ENCODE results near the gene ANKS1B.

DNA sequence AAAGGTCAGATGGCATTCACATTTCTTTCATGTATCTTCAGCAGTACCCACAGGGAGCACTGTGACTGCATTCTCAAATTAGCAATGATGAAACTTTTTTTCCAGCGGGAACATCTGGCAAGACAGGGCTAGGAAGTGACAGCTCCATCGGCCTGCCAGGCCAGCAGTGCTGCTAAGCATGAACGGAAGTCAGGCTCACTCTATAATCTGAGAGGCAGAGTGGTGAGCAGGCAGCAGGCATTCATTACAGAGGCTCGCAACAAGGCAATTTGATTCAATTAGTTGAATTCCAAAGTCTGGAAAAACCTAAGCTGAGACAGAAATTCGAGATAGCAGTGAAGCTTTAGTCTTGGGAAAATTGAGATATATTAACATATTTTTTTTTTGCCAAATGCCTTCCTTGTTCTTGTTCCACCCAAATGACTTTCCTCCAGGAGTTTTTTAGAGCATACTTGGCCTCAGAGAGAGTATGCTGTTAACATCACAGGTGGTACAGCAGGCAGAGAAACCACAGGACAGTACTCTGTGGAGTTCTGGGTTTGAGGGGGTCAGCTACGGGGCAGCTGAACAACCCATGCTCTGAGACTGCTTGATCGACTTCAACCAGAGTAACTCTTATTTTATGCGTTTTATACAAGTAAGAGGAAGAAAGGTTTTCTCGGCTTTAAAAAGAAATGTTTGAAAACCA is 924.8 kb downstream of the ANKS1B start:
- TF ChIP-seq FOS (IDR thresholded peaks at IDR 0.05; ENCODE audit: low read depth, low read length) (no peak), POLR2A (IDR thresholded peaks at IDR 0.05; ENCODE audit: low read depth, low read length) (no peak), MXI1 (IDR thresholded peaks at IDR 0.05; ENCODE audit: borderline replicate concordance, low read depth, low read length) (no peak), NFE2L2 (IDR thresholded peaks at IDR 0.05; ENCODE audit: low read depth, low read length) (no peak), RFX5 (IDR thresholded peaks at IDR 0.05; ENCODE audit: low read depth, low read length) (no peak), BHLHE40 (IDR thresholded peaks at IDR 0.05; ENCODE audit: low read depth, low read length) (no peak)
- TF ChIP-seq, protein P1, sequence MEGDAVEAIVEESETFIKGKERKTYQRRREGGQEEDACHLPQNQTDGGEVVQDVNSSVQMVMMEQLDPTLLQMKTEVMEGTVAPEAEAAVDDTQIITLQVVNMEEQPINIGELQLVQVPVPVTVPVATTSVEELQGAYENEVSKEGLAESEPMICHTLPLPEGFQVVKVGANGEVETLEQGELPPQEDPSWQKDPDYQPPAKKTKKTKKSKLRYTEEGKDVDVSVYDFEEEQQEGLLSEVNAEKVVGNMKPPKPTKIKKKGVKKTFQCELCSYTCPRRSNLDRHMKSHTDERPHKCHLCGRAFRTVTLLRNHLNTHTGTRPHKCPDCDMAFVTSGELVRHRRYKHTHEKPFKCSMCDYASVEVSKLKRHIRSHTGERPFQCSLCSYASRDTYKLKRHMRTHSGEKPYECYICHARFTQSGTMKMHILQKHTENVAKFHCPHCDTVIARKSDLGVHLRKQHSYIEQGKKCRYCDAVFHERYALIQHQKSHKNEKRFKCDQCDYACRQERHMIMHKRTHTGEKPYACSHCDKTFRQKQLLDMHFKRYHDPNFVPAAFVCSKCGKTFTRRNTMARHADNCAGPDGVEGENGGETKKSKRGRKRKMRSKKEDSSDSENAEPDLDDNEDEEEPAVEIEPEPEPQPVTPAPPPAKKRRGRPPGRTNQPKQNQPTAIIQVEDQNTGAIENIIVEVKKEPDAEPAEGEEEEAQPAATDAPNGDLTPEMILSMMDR (conservative IDR thresholded peaks at IDR 0.05; ENCODE audit: low read depth, low read length) = no peak

Measured in IMR-90 (cell line).